IPS-NIHi7 (cell line): Measurements from ENCODE around the gene TARDBP.
"Not testable (repeated sequence)": the region's sequence is repeated elsewhere in the genome, so short reads cannot be mapped to it uniquely, and the experiment has no call there.

Source experiments
- DNase-seq: peaks from one replicate; pipeline ENCODE4 v3.0.0; 2012; ENCODE audit warnings: mixed read lengths; ENCODE audit errors: extremely low spot score

Gene TARDBP

DNA sequence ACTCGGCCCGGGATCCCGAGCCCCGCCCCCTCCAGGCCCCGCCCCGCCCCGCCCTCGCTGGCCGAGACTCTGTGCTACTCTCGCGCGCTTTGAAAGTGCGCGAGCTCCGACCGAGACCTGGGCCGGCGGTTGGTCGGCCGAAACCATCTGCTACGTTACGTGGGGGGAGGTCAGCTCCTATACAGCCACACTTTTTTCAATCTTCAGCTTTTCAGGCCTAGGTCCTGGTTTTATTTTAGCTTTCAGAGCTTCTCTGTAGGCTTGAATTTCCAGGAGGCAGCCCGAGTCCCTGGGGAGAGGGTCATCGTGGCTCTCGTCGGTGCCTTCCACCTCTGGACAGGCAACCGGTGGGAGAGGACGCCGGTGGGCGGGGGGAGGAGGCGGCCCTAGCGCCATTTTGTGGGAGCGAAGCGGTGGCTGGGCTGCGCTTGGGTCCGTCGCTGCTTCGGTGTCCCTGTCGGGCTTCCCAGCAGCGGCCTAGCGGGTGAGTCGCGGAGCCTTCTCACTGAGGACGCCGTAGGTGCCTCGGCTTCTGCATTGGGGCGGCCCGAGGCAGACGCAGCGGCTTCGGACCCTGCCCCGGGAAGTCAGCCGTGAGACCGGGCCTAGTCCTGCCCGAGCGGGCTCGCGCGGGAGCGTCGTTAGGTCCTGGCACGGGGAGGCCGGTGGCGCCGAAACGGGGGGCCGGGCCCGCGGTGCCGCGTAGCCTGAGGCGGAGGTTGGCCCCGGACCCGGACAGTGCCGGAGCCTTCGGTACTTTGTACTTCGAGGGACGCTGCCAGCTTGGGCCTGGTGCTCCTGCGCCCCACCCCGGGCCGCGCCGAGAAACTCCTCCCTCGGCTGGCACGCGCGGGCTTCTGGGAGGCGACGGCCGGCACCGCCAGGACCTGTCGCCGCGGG lies at the start of gene TARDBP:
Gene TARDBP, plus strand, starts transcription at position 395 of the 900 bp plus-strand sequence. CDS start 1,074 bp downstream, outside the sequence.
- peak; percentile 100 for DNase-seq

DNA sequence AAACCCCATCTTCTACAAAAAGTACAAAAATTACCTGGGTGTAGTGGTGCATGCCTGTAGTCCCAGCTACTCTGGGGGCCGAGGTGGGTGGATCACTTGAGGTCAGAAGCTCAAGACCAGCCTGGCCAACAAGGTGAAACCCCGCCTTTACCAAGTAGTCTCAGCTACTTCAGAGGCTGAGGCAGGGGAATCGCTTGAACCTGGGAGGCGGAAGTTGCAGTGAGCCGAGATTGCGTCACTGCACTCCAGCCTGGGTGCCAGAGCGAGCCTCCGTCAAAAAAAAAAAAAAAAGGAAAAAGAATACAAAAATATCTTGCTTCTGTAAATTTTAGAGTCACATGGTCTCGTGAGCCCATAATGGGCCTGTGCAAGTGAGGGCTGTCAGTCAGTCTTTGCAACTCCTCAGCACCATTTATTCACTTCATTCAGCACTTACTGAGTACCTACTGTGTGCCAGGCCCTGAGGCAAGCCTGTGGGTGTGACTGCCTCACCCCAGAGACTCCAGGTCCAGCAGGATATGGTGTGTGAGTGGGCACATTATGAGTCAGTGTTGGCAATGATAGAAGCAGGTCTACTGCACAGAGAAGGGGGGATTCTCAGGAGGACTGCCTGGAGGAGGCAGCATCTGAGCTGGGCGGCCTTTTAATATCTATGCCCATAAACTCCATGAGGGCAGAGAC lies 46.8 kb upstream of the TARDBP start:
- DNase-seq, result no peak

DNA sequence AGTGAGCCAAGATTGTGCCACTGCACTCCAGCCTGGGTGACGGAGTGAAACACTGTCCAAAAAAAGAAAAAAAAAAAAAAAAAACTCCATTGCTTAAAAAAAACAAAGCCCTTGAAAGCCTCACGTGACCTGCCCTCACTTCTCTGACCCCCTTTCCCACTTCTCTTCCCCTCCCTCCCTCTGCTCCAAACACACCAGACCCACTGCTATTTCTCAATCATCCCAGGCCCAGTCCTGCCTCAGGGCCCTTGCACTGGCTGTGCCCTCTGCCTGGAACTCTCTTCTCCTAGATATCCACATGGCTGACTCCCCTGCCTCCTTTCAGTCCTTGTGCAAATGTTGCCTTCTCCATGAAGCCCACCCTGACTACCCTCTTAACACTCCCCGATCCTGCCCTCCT lies 45.4 kb upstream of the TARDBP start:
- DNase-seq, result no peak

- DNase-seq, result no peak
Observed at GRCh38 chr1:10968411-10968826, 44.0 kb upstream of the TARDBP start.

DNA sequence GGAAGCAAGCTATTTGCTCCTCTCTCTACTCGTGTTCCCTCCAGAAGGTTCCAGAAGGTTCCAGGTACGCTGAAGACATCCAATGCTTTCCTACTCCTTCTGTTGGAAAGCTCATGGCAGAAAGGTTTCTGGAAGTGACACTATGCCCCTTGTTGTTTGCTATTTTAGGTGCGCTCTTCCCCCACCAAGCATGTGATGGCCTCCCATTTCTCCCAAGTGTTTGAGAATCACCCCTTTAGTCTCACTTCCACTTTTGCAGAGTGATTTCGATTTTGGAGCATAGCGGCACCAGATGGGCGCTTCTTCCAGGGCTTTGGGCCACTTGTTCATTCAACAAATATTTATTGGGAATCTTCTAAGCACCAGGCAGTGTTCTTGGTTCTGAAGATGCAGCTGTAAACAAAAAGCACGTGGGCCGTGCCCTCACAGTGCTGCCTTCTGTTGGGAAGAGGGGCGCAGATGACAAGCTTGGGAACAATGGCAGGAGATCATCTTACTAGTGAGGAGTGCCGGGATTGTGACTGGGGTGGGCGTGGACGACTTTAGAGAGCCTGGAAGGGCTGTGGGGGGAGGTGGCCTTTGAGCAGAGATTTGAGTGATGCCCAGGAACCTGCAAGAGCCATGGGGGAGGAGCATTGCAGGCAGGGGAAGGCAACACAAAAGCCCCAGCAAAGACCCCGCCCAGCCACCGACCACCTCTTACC lies 43.0 kb upstream of the TARDBP start:
- DNase-seq, result peak; percentile 53

DNA sequence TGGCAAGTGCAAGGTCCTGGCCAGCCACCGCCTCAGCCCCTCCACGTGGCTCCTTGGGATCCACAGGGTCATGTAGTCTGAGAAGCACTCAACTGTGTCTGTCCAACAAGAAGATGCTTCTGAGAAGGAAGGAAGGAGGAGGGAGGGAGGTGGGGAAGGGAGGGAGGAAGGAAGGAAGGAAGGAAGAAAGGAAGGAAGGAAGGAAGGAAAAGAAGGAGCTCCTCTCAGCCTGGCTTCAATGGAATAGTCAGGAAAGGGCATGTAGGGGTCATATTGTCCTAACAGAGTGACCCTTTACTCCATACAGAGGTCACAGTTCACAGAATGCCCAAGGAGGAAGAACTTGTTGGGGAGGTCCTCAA lies 42.5 kb upstream of the TARDBP start:
- DNase-seq, result no peak

DNA sequence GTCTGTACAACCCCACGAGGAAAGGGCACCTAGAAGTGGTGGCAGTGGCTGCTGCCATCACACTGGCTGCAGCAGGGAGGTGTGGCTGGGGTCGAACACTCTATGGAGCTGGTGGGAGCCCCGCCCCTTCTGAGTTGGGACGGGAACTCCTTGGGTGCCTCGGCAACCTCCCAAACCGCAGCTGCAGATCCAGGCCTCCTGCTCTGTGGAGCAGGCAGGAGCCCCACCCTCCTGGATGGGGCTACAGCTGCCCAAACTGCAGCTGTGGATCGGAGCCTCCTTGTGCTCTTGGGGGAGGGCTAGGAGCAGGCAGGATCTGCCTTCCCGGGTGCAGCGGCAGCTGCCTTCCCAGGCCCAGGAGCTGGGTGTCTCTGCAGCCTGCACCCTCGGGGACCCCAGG lies 38.9 kb upstream of the TARDBP start:
- DNase-seq, result no peak

GRCh38 chr1:10973956-10974881 lies 38.2 kb upstream of the TARDBP start:
- no peak for DNase-seq

DNA sequence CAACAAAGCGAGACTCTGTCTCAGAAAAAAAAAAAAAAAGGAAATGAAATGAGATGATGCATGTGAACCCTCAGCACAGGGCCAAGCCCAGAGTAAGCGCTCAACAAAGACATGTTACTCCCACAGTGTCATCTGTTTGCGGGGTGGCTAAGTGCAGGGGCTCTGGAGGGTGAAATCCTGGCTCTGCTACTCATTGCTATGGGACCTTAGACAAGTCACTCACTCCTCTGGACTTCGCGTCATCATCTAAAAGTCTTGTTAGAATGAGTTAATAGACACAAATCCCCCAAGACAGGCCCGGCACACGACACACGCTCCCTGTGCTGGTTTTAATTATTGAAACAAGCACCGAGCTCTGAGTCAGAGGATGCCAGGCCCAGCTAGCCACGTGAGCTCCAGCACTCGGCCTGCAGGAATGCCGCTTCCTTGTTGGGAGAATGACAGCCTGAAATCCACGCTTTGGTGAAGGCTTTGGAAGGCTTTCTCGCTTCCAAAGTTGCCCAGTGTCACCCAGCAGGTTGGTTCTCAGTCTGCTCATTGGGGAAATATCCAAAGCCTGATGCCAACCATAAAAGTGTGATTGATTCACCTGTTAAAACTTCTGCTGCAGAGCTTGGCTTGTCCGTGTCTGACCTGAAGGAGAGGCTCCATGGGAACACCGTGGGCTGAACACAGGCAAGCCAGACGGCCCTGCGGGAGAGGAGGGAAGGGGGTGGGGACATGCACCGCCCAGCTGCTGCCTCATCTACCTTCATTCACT lies 36.7 kb upstream of the TARDBP start:
- DNase-seq, result peak; percentile 44

DNA sequence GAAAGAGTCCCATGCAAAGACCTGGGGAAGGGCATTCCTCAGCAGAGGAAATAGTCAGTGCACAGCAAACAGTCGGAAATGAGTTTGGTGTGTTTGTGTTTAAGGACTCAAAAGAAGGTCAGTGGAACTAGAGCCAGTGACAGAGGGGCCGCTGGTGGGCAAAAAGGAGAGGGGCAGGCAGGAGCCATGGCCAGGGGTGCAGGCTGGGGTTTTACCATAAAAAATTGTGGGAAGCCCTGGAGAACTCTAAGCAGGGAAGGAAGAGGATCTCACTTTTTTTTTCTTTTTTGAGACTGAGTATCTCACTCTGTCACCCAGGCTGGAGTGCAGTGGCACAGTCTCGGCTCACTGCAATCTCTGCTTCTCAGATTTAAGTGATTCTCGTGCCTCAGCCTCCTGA lies 33.7 kb upstream of the TARDBP start:
- no peak for DNase-seq

GRCh38 chr1:10979483-10979920 lies 33.0 kb upstream of the TARDBP start:
- DNase-seq, result no peak

GRCh38 chr1:10980094-10980577 lies 32.3 kb upstream of the TARDBP start:
- DNase-seq, result peak; percentile 95

GRCh38 chr1:10980841-10981727 lies 31.4 kb upstream of the TARDBP start:
- no peak for DNase-seq

GRCh38 chr1:10986525-10986890 lies 25.9 kb upstream of the TARDBP start:
- no peak for DNase-seq

DNA sequence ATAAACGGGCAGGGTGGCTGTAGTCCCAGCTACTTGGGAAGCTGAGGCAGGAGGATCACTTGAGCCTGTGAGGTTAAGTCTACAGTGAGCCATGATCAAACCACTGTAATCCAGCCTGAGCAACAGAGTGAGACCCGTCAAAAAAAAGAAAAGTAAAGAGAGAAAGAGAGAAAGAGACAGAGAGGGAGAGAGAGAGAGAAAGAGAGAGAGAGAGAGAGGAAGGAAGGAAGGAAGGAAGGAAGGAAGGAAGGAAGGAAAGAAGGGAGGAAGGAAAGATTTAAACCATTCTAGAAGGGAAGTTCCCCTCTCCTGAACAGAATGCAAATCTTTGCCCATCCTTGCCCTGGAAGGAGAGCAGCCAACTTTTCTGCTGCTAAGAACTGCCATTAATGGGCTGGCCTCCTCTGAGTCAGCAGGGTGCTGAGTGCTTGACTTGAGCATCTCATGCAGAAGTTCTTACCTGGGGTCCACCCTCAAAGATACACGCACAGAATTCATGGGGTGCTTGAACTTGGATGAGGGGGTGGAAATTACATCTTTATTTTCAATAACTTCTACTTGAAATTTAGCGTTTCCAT lies 24.5 kb upstream of the TARDBP start:
- DNase-seq, result no peak

DNA sequence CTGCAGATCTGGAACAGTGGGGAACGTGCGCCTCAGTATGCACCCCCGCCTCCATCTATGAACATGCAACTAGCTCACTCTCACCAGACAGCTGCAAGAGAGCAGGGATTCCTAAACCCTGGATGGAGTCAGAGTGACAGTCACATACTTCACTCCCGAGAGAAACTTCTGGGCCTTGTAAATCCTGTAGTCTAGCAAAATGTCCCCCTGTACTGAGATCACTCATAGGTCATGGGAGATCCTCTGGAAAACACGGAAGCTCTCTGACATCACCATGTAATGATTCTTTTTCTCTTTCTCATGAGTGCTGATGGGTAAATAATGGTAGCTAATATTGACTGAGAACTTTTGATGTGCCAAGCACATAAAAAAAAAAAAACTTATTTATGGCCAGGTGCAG lies 23.4 kb upstream of the TARDBP start:
- DNase-seq, result no peak

- DNase-seq, result not testable (repeated sequence)
Observed at GRCh38 chr1:10989920-10990516, 22.4 kb upstream of the TARDBP start.

DNA sequence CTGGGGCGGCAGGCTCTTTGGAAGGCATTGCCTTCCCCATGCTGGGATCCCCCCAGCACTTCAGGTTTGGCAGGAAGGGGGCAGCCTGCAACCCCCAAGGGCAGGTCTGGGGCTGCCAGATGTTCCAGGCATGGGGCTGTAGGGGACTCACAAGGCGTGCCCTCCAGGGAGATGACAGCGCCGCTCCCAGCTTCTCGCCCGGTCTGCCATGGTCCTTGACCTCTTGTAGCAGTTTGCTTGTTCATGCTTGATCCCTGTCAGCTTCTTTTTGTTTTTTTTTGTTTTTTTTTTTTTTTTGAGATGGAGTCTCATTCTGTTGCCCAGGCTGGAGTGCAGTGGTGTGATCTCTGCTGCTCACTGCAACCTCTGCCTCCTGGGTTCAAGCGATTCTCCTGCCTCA lies 21.6 kb upstream of the TARDBP start:
- DNase-seq, result no peak

- DNase-seq, result not testable (repeated sequence)
Observed at GRCh38 chr1:10992004-10992403, 20.4 kb upstream of the TARDBP start.
